ENCODE data around the gene GPR179. TPM values are rescaled to one million over a fixed set of nuclear protein-coding genes. Genes with fewer than 3 reads are reported as not detected.

Gene GPR179
- total RNA-seq, 1 experiment from 2014 or later = 0.05 TPM

GRCh38 chr17:38358586-38359513, 15.1 kb upstream of the GPR179 start:
- Mint-ChIP-seq H3K36me3 (ENCODE audit: insufficient read depth, unreplicated experiment) (peaks cover 16% of the 10 kb centered on the region), H3K27me3 (ENCODE audit: insufficient read depth, unreplicated experiment) (no peaks in the 10 kb centered on the region), H3K27ac (ENCODE audit: unreplicated experiment) (no peak overlapping the region), H3K9me3 (ENCODE audit: unreplicated experiment) (no peaks in the 10 kb centered on the region), H3K4me1 (ENCODE audit: low read depth, unreplicated experiment) (peaks cover 42% of the 10 kb centered on the region), H3K4me3 (ENCODE audit: unreplicated experiment) (no peak overlapping the region)
- CTCF ChIA-PET = interaction anchor here (0.6 to 2.3 kb wide), 5 partner anchors 10 to 376 kb away, joined by 4 to 11 read pairs (median 5); no protein-coding TSS in a partner anchor
- Histone ChIP-seq H3K27me3 (replicated peaks; ENCODE audit: control insufficient read depth, insufficient read depth, low read length) (no peaks in the 10 kb centered on the region), H3K36me3 (ENCODE audit: control insufficient read depth, insufficient read depth, low read length) (no peaks in the 10 kb centered on the region), H3K4me1 (peaks cover 14% of the 10 kb centered on the region), H3K4me3 (ENCODE audit: low read depth, low read length) (no peak overlapping the region), H3K9me3 (no peaks in the 10 kb centered on the region)
- no TSS peak for BruUV-seq (replicated peaks)
- DNase-seq = no peak
- no peak for TF ChIP-seq CTCF (IDR thresholded peaks at IDR 0.05; ENCODE audit: insufficient read depth in 1 of 2, low read depth in 1 of 2, low read length in 1 of 2, severe bottlenecking in 1 of 2, unreplicated experiment in 1 of 2)
- intact Hi-C loops (cut with micrococcal nuclease; ENCODE audit: unreplicated experiment) = loop anchor here (10.0 kb wide), 1 partner anchor 126 kb away; no protein-coding TSS in a partner anchor
- POLR2A ChIA-PET = no interaction called here

GRCh38 chr17:38357486-38358123, 13.8 kb upstream of the GPR179 start:
- Mint-ChIP-seq H3K9me3 (ENCODE audit: unreplicated experiment) (no peaks in the 10 kb centered on the region), H3K4me1 (ENCODE audit: low read depth, unreplicated experiment) (peaks cover 42% of the 10 kb centered on the region)
- POLR2A ChIA-PET = no interaction called here

More at GRCh38 chr17:38357486-38358123, 13.8 kb upstream of the GPR179 start:
- intact Hi-C loops (cut with micrococcal nuclease; ENCODE audit: unreplicated experiment) = loop anchor here (10.0 kb wide), 1 partner anchor 127 kb away; no protein-coding TSS in a partner anchor
- H3K4me3 Mint-ChIP-seq (ENCODE audit: unreplicated experiment) = no peak overlapping the region
- no peak overlapping the region for H3K27ac Mint-ChIP-seq (ENCODE audit: unreplicated experiment)
- TF ChIP-seq CTCF (IDR thresholded peaks at IDR 0.05; ENCODE audit: insufficient read depth in 1 of 2, low read depth in 1 of 2, low read length in 1 of 2, severe bottlenecking in 1 of 2, unreplicated experiment in 1 of 2) = no peak
- Histone ChIP-seq H3K36me3 (ENCODE audit: control insufficient read depth, insufficient read depth, low read length) (no peaks in the 10 kb centered on the region), H3K9me3 (no peaks in the 10 kb centered on the region), H3K27me3 (replicated peaks; ENCODE audit: control insufficient read depth, insufficient read depth, low read length) (no peaks in the 10 kb centered on the region), H3K4me1 (peaks cover 16% of the 10 kb centered on the region), H3K4me3 (ENCODE audit: low read depth, low read length) (no peak overlapping the region)
- no TSS peak for BruUV-seq (replicated peaks)
- DNase-seq = no peak
- H3K36me3 Mint-ChIP-seq (ENCODE audit: insufficient read depth, unreplicated experiment) = peaks cover 15% of the 10 kb centered on the region
- CTCF ChIA-PET = interaction anchor here (2.3 kb wide), 1 partner anchor 9 kb away, joined by 11 read pairs; no protein-coding TSS in a partner anchor
- H3K27me3 Mint-ChIP-seq (ENCODE audit: insufficient read depth, unreplicated experiment) = no peaks in the 10 kb centered on the region

All from Caco-2 (cell line).